Measurements from ENCODE around the gene PAFAH1B1.

Gene PAFAH1B1

DNA sequence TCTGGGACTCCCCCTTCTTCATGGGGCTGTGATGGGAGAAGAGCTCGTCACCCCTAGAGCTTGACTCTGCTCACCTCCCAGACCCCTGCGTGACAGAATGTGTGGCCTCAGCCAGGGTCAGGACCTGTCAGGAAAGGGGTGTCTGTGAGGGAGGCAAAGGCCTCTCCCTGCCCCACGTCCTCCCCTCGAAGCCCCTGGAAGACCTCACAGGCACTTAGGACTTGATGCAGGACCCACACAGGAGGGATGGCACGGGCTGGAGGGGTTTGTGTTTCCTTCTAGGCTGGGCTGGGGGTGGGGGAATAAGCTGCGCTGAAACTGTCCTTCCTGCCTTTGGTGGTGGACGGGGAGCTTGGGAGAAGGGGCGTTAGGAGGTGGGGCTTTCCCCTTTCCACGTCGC lies 129.2 kb downstream of the PAFAH1B1 start:
- DNase-seq (ENCODE audit: low spot score): no peak

DNA sequence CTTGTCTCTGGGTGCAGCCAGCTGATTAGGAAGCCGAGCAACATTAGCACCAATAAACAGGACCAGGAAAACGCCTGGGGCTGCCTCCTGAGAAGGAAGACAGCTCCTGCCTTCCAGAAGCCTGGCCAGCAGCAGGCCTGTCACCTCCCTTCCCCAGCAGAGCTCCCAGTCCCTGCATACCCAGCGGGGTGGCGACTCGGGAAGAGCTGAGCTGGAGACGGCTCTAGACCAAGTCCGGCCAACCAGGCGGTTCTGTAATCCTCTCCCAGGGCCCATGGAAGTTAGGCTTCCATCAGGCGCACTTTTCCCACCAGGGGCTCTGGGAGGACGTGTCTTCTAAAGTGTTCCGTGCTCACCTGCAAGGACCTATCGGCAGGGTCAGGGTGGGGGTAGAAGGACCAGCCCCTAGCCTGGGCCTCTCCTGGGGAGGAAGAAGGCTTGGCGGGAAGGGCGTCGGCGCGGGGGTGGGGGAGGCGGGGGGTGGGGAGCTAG lies 130.1 kb downstream of the PAFAH1B1 start:
- no peak for DNase-seq (ENCODE audit: low spot score)

DNA sequence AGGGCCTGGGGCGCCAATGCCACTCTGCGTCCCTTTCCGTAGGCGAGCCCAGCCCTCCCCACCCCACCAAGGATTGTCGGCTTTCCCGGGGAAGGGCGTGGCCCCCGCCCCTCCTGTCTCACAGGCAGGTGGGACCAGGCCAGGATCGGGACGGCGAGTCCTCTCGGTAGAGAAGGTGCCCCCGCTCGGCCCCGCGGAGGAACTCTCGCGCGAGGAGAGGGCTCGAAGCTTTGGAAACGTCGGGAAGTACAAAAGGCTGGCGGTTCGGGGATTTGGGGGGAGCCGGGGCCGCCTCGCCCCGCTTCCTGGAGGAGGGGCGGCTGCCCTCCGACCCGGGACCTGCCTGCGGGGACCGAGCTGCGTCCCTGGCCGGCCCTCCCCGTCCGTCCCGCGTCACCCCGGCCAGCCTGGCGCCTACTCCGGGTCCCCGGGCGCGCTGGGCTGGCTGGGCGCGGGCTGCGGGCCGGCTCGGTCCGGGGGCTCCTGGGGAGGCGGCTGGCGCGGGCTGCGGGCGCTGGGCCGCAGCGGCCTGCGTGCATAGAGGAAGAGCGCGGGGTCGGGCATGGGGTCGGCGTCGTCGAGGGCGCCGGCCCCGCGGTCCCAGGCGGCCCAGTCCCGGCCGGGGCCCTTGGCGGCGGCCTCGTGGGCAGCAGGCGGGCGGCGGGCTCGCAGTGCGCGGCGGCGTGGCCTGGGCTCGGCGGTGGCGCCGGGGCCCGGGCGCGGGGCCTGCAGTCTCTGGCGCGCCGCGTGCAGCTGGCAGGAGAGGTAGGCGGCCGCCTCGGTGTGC lies 130.7 kb downstream of the PAFAH1B1 start:
- no peak for DNase-seq (ENCODE audit: low spot score)

DNA sequence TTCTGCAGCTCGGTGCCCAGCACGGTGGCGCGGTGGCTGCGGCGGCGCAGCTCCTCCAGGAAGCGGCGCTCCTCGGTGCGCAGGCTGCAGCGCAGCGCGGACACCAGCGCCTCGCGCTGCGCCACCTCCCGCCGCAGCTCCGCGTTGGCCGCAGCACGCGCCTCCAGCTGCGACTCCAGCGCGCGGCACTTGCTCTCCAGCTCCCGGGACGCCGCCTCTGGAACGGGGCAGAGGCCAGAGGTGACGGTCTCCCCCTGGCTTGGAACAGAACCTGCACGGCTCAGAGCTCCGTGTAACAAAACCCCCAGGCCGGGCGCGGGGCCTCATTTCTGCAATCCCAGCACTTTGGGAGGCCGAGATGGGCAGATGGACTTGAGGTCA lies 131.3 kb downstream of the PAFAH1B1 start:
- DNase-seq (ENCODE audit: low spot score): no peak

DNA sequence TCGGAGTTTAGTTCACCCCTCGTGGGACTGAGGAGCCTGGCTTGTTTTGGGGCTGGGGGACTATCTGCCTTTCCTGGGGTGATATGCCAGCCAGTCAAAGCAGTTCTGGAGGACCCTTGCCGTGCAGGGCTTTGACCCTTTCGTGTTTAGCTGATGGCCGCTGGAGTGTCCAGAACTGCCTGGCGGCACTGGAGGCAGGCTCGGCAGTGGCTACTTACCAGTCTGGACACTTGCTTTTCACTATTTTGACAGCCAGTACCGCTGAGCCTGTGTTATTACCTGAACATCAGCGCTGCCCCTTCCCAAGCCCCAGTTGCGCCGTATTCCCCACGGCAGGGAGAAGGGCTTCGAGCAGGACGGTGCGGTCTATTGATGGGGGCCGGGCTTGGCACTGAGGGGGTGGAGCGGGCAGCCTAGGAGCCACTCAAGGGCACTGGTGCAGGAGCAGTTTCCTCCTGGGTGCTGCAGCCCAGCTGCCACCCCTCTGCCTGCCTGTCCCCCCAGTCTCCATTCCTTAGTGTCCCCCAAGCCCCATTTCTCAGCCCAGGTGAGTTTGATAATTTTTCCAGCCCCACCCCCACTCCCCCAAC lies 137.4 kb downstream of the PAFAH1B1 start:
- DNase-seq (ENCODE audit: low spot score): no peak

DNA sequence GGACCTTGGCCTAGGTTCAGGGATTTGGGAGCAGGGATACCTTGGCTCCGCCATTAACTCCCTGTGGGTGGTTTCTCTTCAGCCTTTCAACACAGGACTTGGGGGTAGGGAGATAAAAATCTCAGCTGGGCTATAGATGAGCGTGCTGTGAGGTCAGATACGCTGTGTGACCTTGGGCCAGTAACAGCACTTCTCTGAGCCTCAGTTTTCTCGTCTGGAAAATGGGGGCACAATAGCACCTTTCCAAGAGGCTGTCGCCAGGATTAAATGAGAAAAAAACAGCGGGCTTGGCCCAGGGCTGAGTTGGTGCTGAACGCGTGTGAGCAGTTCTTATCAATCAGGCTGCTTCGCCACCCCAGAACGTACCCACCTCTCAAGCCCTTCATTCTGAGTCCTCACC lies 138.4 kb downstream of the PAFAH1B1 start:
- DNase-seq (ENCODE audit: low spot score): no peak

DNA sequence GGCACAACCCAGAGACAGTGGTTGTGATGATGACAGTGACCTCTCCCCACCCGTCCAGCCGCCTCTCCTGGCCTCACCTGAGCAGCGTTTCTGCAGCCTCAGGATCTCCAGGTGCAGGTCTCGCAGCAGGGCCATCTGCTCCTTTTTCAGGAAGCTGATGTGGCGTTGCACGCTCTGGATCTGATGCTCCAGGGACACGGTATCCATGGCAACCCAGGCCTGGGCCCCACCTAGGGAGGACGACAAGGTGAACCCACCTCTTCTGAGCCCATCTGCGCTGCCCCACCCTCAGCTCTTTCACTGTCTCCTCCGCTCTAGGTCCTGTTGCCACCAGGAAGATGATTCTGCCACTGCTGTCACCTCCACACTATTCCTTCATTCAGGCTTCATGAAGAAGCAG lies 141.5 kb downstream of the PAFAH1B1 start:
- DNase-seq (ENCODE audit: low spot score): no peak
